Measurements from ENCODE around the gene MAGED2. TPM values are rescaled to one million over a fixed set of nuclear protein-coding genes. Genes with fewer than 3 reads are reported as not detected.
"Not testable (repeated sequence)": the region's sequence is repeated elsewhere in the genome, so short reads cannot be mapped to it uniquely, and the experiment has no call there.

MAGED2 gene
- 100 to 1,000 TPM; 677 to 747 (median 718) TPM for polyA plus RNA-seq (ENCODE audit: insufficient read length in 4 of 4)

DNA sequence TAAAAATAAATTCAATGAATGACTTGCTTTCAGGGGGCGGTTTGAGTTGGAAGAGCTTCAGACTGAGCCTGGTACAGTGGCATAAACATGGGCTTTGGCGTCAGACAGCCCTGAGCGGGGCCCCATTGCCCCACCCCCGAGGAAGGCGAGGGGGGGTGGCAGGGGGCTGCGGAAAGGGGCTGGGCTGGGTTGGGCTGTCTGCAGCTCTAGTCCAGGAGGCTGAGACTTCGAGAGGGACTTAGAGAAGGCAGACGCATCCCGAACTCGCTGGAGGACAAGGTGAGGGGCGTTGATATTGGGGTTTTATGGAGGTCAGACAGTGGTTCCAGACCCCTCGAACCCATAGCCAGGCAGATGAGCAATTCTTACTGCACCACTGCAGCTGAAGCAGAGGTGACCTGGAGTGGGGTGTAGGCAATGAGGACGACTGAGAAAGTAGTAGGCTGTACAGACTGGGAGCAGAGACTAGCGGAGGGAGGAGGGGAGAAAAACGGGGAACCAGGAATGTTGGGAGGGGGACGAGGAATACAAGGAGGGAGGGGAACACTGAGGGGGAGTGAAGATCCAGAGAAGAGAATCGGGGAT is at the start of gene MAGED2:
TSS of gene MAGED2 (plus strand) at position 222 of the 585 bp plus-strand sequence. CDS start 1,587 bp downstream, outside the sequence.
- DNase-seq (ENCODE audit: low read depth in 4 of 4, low spot score in 3 of 4): peak in 3 of 4 donors; percentile 26 to 46 (median 35)

DNA sequence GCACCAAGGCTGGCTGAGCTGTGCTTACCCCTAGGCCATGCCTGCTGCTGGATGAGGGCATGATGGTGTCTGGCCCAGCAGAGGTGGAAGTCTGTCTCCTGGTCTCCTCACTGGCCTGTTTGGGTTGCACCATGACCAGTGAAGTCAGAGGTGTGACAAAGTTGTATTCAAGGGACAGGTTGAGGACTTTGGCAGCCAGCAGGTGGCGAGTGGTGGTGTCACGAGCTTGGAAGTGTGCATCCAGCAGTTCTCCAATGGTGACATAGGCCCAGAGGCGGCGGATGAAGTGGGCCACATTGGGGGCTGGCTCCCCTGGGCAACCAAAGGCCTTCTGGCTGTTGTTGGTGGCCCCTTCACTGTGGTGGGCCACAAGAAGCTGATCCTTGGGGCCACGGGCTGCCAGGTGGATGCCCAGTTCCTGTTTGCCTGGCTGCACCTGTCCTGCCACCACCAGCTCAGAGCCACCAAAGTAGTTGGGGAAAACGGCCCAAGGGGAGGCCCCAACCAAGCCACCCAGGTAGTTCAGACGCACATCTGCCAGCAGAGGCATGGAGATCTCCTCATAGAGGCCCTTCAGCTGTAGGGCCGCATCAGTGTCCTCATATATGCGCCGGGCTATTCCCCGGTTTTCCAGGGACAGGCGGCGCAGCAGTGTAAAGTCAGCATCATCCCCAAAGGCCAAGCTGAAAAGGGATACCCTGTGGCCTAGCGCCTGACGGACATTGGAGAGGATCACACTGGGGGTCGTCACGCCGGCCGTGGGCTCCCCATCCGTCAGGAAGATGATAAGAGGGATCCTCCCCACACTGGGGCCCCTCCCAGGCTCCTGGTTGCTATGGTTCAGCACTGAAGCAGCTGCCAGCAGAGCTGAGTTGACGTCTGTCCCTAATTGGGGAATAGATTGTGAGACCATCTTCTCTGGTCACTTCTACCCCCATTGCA is 49.2 kb upstream of the MAGED2 start:
- DNase-seq (ENCODE audit: low read depth in 4 of 4, low spot score in 3 of 4): no peak

DNA sequence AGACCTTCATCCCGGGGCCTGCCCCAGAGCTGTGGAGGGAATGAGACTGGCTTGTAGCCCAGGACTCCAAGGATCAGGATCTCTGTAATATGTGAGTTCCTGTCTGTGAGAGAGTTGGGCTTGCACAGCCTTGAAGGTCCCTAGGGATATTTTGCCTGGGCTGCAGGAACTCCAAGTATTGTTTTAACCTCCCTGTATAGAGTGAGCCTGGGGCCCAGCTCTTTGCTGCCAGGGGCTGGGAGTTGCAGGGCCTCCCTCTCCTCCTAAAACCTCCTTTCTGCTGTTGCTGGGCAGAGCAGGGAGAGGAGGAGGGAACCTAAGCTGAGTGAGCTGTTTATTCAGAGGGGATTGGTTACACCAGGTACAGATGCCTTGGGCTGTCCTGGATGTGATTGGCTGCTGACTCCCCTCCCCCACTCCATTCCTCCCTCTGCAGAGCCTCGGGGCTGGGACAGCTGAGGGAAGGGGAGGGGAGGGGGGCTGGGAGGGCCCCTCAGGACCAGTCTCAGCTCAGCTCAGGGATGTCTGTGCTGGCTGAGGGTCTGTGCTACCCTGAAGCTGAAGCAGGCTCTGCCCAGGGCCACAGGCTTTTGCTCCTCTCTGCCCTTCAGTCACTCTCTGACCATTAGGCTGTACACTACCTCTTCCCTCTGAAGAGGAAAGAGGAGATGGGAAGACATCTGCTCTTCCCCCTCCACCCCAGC is 33.0 kb upstream of the MAGED2 start:
- DNase-seq (ENCODE audit: low read depth in 4 of 4, low spot score in 3 of 4): peak; percentile 44 to 62 (median 54)

DNA sequence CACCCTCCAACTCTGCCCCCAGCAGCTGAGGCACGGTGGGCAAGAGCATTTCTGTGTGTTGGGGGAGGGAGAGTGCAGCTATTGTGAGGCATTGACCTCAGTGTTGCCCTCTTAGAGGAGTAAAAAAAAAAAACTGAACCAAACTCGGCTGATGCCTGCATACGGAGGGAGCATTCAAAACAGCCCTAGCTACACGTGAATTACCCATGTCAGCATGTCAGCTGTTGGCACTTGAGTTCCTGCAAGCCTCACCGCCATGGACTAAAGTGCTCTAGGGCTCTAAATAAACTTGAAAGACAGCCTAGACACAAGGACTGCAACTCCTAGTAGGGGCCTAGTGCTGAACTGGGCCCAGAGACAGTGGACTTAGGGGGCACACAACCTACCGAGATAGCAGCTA is 31.5 kb upstream of the MAGED2 start:
- DNase-seq (ENCODE audit: low read depth in 4 of 4, low spot score in 3 of 4): no peak

DNA sequence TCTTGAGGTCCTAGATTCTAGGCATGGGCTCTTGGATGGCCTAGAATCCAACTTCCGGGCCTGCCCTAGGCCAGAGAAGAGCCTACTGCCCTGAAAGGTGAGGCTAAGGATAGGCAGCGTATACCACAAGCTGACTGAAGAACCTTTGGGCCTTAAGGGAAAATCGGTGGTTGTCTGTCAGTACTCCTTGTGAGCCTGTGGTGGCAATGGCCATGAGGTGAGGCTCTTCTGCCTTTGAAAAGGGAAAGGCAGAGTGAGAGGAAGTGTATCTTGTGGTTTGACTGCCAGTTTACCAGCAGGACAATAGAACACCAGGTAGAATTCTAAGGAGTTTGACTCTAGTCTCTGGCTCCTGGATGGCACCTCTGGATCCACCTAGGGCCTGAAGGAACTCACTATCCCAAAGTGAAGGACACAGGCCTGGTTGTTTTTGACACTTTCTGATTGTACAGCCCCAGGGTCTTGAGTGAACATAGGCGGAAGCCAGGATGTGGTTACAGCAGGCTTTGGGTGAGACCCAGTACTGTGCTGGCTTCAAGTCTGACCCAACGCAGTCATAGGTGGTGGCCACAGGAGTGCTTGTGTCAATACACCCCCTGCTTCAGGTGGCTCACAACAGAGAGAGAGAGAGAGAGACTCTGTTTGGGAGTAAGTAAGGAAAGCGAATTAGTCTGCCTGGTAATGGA is 30.4 kb upstream of the MAGED2 start:
- DNase-seq (ENCODE audit: low read depth in 4 of 4, low spot score in 3 of 4): no peak

- DNase-seq (ENCODE audit: low read depth in 4 of 4, low spot score in 3 of 4): no peak
These were observed 21.6 kb upstream of the MAGED2 start for GRCh38 chrX:54785901-54786300.

- no peak for DNase-seq (ENCODE audit: low read depth in 4 of 4, low spot score in 3 of 4)
These were observed 20.6 kb upstream of the MAGED2 start for GRCh38 chrX:54786967-54787366.

DNA sequence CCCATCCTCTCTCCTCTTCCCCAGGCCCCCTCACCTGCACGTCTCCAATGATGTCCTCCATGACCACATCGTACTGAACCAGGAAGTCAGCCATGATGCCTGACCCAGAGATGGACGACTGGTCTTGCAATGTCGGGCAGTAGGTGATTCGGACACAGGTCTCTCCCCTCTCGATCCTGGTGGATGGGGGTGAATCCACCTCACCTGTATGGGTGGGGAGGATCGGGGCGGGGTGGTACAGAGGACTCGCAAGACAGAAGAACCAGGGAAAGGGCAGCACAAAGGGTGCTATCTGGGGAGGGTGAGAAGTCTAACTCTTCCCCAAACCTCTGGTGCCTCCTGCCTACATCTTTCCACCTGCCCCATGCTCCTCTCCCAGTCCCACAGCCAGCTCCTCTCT is 19.1 kb upstream of the MAGED2 start:
- no peak for DNase-seq (ENCODE audit: low read depth in 4 of 4, low spot score in 3 of 4)

DNA sequence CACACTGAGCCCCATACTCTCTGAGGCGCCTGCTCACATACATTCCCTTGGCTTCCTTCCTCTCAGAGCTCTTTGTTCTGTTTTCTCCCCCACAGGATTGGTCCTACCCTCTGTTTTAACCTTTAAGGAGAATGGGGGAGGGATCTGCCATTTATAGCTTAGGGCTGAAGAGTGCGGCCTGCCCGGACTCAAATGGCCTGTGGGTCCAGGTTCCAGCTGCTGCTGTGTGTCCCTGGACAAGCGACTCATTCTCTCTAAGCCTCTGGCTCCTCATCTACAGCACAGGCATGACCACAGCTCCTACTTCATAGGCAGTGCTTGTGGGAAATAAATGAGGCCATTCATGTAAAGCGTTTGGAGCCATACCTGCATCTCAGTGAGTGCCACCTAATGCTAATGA is 18.1 kb upstream of the MAGED2 start:
- not testable (repeated sequence) for DNase-seq (ENCODE audit: low read depth in 4 of 4, low spot score in 3 of 4)

DNA sequence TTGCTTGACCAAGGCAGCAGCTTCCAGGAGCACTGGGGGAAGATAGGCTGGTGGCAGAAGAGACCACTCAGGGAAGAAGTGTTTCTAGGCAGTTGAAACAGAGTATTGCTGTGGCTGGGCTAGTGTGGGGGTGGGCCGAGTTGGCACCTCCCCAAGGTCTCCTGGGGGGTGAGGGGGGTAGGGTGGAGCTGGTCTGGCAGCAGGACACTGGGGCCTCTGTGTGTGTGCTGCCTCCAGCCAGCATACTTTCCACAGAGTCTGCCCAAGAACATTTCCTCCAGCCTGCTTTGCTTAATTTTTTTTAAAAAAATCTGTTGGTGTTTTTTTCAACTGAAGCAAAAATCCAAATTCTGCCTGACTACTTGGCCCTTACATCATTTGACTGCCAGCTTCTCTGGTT is 13.5 kb upstream of the MAGED2 start:
- DNase-seq (ENCODE audit: low read depth in 4 of 4, low spot score in 3 of 4): no peak

- DNase-seq (ENCODE audit: low read depth in 4 of 4, low spot score in 3 of 4): no peak
These were observed 12.8 kb upstream of the MAGED2 start for GRCh38 chrX:54794795-54795194.

- no peak for DNase-seq (ENCODE audit: low read depth in 4 of 4, low spot score in 3 of 4)
These were observed 9.4 kb upstream of the MAGED2 start, which contains the start of gene ITIH6 for GRCh38 chrX:54798137-54798536. TSS of gene ITIH6 (minus strand) at chrX:54798255. CDS start at chrX:54798210, 45 bp downstream.

DNA sequence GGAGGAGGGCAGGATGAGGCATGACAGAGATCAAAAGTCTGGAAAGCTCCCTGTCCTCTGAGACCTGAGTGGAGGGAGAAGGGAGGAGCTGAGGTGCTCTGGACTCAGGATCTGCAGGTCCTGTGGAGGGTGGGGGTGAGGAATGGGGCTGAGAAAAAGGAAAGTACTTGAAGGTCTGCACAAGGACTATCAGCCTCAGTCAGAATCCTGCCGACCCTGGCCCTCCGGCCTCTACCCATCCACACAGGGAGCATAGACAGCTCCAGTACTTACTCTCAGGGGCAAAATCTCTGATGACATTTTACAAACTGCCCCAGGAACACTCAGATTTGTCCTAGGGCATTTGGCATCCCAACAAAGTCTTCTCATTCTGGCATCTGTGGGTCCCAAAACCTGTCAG is 8.5 kb upstream of the MAGED2 start:
- no peak for DNase-seq (ENCODE audit: low read depth in 4 of 4, low spot score in 3 of 4)

DNA sequence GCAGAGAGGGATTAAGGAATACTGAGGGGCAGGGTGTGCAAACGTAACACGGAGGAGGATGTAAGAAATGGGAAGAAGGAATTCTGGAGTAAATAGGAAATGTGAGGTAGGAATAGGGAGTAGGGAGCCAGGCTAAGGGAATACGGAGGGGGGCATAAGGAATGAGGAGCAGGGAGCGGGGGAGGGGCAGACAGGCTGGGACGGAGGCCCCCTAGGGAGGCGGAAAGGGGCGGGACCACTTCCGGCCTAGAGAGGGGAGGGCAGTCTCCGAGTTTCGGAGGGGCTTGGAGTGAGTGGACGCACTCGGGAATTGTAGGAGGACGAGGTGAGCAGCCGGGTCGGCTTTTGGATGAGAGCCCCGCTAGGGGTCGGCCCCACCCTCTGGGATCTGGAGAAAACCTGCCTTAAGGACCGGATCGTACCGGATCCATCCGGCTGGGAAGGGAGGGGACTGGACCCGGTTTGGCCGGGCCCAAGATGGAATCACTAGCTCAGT is 612 bp downstream of the MAGED2 start:
- peak in 3 of 4 donors; percentile 65 to 68 (median 67) for DNase-seq (ENCODE audit: low read depth in 4 of 4, low spot score in 3 of 4)

DNA sequence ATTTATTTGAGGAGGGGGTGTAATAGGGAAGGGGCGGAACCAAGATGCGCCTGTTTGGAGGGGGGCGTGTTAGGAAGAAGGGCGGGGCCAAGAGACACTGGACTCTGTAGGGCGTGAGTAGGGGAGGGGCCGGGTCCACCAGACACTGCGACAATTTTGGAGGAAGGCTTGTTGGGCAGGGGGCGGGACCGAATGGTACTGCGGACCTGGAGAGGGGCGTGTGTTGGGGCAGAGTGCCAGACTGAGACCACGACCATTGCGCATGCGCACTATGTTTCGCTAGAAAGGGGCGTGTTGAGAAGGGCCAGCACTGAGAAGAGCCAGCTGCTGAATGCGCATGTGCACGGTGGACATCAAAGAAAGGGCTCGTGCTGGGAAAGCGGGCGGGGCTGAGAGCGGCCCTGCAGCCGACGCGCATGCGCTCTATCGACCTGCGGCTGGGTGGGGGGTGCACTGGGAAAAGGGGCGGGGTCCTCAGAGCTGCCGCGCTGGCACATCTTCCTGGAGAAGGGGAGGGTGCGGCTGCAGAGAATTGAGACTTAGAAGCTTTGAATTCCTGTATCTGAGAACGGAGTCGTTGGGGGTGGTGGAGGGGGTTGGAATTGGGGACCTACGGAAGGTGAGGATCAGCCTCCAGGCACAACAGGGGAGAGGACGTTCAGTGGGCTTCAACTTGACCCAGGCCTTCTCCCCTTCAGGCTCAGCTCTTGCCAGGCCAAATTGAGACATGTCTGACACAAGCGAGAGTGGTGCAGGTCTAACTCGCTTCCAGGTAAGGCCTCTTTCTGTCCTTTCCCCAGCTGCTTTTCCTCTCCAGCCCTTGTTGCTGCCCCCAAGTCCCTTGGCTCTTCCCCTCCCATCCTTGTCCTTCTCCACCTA is 1.3 kb downstream of the MAGED2 start:
- peak; percentile 88 to 92 (median 92) for DNase-seq (ENCODE audit: low read depth in 4 of 4, low spot score in 3 of 4)

DNA sequence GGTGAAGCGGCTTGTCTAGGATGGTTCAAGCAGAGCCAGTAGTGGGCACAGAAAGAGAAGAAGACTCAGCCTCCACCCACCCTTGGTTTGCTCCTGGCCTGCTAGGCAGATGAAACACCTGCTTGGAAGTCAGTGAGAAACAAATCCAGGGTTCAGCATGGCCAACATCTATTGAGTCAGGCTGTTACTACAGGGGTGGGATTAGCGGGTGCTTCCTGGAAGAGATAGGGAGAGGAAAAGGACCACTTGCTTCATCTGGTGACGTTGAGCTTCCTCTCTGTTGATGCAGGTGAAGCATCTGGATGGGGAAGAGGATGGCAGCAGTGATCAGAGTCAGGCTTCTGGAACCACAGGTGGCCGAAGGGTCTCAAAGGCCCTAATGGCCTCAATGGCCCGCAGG is 3.0 kb downstream of the MAGED2 start:
- DNase-seq (ENCODE audit: low read depth in 4 of 4, low spot score in 3 of 4): no peak

- no peak for DNase-seq (ENCODE audit: low read depth in 4 of 4, low spot score in 3 of 4)
These were observed 3.8 kb downstream of the MAGED2 start for GRCh38 chrX:54811301-54811885.

- no peak for DNase-seq (ENCODE audit: low read depth in 4 of 4, low spot score in 3 of 4)
These were observed 4.8 kb downstream of the MAGED2 start for GRCh38 chrX:54812306-54812705.

DNA sequence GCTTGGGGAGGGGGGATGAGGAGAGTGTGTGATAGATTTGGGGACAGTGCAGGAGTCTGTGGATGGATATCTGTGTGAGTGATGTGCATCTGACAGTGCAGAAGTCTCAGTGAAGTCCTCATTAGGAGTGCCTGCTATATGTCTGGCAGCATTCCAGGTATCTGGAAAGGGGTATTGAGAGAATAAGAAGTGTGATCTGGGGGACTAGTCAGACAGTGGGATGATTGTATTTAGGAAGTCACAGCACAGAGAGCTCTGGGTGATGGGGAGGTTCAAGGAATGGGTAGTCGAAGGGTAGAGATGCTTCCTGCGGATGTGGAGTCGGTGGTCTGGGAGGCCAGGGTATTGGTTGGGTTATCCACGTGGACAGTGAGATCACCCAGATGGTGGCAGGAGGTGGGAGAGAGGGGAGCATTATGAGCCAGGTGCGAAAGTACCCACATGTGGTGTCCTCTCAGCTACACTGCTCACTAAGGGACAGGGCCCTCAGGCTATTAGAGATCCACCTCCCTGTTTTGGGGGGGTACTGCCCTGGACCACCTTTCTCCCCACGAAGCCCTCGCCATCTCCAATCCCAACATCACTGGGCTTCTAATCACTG is 9.8 kb downstream of the MAGED2 start:
- no peak for DNase-seq (ENCODE audit: low read depth in 4 of 4, low spot score in 3 of 4)

Measured in left renal pelvis (tissue), 4 donors.